8988T (cell line): Measurements from ENCODE around the gene PRLH.
"Not testable (repeated sequence)": the region's sequence is repeated elsewhere in the genome, so short reads cannot be mapped to it uniquely, and the experiment has no call there.

Experiments used
- DNase-seq: peaks from one replicate; pipeline ENCODE4 v3.0.0; 2011

Gene PRLH

DNA sequence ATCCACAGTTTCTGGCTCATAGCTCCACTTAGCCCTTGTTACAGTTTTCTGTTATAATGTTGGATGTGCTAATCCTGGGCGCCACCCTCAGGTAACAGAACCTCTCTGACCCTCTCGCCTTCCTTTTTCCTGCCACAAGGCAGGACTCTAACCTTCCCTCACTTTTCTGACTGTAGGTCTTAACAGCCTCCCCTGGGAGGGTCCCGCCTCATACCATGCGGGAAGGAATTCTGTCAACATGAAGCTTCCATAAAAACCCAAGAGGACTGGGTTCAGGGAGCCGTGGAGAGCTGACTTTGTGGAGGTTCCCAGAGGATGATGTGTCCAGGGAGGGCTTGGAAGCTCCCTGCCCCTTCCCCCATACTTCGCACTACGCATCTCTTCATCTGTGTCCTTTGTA lies 36.0 kb downstream of the PRLH start:
- no peak for DNase-seq

DNA sequence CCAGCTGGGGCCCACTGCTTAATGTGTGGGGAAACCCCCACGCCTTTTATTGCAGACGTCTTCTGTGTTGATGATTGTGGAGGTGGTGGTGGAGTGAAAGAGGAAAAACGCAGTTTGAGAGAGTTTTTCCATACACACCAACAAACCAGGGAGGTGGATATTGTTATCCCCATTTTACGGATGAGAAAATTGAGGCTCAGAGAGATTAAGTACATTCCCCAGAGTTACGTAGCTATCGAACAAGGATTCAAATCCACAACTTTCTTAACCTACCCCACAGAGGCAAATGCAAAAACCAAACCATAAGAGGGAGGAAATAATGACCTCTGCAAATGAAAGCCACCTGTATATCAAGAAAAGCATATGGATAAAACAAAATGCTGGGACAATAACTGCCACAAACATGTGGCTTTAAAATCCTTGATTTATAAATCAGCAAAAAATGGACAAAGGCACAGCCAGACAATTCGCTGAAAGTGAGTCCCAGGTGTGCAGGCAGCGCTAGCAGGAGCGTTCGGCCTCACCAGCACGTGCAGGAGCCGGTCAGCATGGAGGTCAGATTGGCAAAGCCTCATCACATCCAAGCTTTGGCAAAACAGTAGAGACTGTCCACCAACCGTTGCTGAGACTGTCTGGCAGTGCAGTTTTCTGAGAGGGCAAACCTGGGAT lies 36.8 kb downstream of the PRLH start:
- no peak for DNase-seq

DNA sequence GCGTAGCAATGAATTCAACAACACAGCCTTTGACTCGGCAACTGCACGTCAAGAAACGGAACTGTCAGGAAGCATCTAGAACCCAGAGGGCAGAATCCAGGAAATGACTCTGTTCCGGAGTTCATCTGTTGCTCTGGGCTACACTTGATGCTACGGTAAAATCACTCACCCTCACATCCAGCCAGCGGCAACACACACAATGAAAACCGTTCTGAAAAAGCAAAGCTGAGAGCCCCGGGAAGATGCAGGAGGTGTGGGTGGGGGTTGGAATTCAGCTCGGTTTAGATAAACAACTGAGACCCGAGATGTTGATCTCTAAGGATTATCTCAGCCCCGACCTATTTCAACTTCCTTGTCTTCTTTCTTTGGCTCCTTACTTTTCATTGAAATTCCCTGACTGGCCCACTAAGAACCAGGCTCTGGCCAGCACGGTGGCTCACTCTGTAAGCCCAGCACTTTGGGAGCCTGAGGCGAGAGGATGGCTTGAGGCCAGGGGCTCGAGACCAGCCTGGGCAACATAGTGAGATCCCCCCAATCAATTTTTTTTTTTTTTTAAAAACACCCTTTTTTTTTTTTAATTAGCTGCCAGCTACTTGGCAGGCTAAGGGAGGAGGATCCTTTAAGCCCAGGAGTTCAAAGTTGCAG lies 37.5 kb downstream of the PRLH start:
- DNase-seq: no peak

DNA sequence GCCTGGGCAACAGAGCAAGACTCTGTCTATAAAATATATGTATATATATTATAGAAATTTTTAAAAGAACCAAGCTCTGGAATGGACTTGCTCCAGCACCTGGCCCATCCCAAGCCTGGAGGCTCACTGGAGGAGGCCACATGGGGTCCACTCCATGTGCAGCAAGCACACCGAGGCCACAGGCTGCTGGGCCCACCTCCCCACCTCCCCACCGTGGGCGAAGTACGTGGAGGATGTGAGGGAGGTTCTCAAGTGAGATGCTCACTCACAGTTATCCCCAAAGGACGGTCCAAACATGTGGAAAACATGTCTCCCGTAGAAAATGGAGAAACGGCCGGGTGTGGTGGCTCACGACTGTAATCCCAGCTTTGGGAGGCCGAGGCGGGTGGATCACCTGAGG lies 38.0 kb downstream of the PRLH start:
- no peak for DNase-seq

DNA sequence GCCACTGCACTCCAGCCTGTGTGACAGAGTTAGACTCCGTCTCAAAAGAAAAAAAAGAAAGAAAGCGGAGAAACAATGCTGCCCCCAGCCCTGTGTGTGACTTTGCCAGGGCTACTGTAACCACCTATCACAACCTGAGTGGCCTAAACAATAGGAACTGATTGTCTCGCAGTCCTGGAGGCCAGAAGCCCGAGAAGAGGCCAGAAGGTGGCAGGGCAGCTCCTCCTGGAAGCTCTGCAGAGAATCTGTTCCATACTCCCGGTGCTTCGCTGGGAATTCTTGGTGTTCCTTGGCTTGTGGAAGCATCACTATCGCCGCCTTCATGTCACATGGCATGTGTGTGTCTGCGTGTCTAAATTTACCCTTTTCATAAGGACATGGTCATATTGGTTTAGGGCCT lies 38.6 kb downstream of the PRLH start:
- DNase-seq: no peak

DNA sequence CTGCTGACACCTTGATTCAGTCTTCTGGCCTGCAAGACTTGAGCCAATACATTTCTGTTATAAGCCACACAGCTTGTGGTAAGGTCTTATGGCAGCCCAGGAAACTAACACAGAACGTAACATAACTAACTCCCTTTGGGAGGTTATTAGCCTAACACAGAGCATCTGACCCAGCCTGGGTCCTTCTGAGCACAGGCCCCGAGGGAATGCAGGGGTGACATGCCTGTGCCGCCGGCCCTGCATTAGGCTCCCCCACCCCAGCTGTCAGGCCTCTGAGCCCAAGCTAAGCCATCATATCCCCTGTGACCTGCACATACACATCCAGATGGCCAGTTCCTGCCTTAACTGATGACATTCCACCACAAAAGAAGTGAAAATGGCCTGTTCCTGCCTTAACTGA lies 40.1 kb downstream of the PRLH start:
- DNase-seq: not testable (repeated sequence)

DNA sequence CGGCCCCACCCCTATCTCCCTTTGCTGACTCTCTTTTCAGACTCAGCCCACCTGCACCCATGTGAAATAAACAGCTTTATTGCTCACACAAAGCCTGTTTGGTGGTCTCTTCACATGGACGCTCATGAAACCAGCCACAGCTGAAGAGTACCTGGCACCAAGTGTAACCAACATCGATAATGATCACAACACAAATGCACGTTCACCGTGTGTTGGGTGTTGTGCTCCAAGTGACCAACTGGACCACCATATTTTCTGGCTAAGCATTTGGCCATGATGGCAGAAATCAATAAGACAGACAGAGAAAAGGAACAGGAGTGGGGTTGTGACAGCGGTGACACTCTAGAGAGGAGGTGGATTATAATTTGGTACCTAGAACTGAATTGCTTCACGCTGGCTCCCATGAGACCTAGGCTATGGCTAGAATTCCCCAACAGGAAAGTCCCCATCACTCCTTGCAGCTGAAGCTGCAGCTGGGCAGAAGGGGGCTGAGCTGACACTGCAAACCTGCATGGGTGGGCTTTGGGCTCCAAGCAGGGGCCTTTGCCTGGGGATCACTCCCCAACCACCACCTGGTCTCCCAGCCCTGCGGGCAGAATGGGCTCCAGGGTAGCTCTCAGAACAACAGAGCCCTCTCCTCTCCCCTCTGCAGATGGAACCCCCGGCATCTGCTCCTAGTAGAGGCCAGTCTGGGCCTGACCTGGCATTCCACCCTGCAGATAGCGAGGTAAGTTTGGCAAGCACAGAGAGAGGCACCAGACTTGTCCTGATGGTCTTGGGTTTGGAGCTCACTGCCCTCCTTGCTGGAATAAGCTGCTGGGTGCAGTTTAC lies 46.4 kb downstream of the PRLH start:
- DNase-seq: no peak

DNA sequence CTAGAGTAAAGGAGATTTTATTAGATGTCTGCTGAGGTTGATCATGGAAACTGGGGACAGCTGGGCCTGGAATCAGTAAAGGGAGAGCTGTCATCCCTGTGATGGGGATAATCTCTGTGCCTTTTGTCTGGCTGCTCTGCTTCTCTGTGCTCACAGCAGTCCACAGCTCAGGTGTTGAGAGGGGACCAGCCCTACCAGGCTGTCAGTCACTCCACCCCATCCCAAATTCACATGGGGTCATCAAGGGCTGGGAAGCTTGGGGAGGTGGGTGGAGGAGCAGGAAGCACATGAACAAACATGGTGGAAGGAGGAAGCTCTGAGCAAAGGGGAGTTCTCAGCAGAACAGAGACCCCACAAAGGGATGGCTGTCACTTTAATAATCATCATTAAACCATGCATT lies 47.3 kb downstream of the PRLH start:
- DNase-seq: no peak

DNA sequence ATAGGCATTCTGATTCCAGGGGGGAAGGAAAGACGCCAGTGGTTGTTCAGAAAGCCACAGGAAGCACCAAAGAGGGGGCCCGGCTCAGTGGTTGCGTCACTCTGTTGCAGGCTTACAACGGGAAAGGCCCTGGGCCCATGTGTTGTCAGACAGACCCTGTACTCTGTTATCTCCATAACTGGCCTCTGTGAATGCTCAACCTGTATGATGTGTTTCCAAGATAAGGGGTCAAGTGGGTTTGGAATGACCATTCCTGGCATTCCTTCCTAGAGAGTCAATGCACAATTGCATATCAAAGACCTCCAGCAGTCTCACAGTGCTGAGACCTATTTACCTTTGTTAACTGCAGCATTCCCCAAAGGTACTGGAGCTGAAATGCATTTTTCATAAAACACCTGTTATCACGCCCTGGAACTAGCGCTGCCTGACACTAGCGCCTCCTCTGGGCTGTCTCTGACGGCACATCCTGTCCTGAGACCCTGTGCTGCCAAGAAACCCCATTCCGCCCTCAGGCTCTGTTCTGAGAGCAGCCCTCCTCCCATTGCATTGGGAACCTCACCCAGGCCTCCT lies 47.9 kb downstream of the PRLH start:
- DNase-seq: no peak

DNA sequence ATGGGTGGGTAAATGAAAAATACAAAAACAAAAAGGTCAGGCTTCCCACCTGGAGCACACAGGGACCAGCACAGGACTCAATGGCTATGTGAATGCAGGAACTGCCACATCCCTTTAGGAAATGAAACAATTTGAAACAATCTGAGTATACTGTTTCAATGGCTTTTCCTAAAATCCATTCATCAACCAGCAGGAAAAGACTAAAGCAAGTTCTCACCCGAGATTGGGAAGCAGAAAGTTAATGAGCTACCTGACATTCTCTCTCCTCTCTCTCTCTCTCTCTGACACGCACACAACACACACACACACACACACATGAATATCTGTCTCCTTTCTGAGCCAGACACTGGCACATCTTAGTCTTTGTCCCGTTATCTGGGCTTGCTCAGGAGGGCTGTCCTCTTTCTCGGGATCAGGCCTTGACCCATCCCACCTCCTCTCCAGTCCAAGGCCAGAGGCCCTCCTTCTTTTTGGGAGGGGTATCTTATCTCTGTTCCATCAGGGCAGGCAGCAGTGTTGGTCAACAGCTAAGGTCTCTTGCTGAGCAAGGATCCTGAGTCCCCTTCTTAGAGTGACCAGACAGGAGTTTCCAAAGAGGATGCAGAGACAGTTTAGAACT lies 49.4 kb downstream of the PRLH start:
- no peak for DNase-seq

DNA sequence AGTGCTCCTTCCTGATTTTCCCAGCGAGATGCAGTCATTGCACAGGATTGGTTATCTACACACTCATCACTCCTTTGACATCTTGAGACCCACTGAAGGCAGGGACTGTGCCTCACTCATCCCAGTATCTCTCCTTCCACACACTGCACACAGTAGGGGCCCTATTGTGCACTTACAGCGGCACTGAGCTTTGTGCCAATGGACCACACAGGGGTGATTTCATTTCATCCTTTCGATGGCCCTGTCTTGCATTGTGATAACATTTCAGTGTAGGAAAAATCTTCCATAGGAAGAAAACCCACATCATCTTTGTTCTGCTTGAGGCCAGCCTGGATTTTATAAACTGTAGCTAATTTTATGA lies 50.0 kb downstream of the PRLH start:
- no peak for DNase-seq
